ENCODE data around the gene TSEN15. TPM values are rescaled to one million over a fixed set of nuclear protein-coding genes. Genes with fewer than 3 reads are reported as not detected.
"Not testable (repeated sequence)": the region's sequence is repeated elsewhere in the genome, so short reads cannot be mapped to it uniquely, and the experiment has no call there.

TSEN15 gene
- total RNA-seq, 1 donor from 2014 or later, result 14.3 TPM

GRCh38 chr1:184044603-184045376 is 6.7 kb upstream of the TSEN15 start:
- no peaks in the 10 kb centered on the region for H3K36me3 ChIP-seq
- no peaks in the 10 kb centered on the region for H3K4me1 ChIP-seq
- H3K4me3 ChIP-seq, result no peak overlapping the region
- DNase-seq (ENCODE audit: low spot score in 2 of 2), result no peak
- TF ChIP-seq CTCF (IDR thresholded peaks at IDR 0.05), result no peak
- no peaks in the 10 kb centered on the region for H3K9me3 ChIP-seq
- H3K27me3 ChIP-seq, result no peaks in the 10 kb centered on the region
- H3K27ac ChIP-seq, result no peak overlapping the region
- intact Hi-C loops (cut with DNase I), result no loop called here

- H3K36me3 ChIP-seq; DNase-seq (ENCODE audit: low spot score in 2 of 2); H3K27ac ChIP-seq; H3K4me1 ChIP-seq; intact Hi-C loops (cut with DNase I); H3K4me3 ChIP-seq; H3K27me3 ChIP-seq; H3K9me3 ChIP-seq: not testable (repeated sequence)
Observed at GRCh38 chr1:184047541-184047940, 4.0 kb upstream of the TSEN15 start.

- Histone ChIP-seq H3K27ac (no peak overlapping the region), H3K9me3 (no peaks in the 10 kb centered on the region), H3K4me3 (no peak overlapping the region), H3K27me3 (no peaks in the 10 kb centered on the region), H3K36me3 (no peaks in the 10 kb centered on the region), H3K4me1 (peaks cover 4 to 9% of the 10 kb centered on the region in 2 donors)
- intact Hi-C loops (cut with DNase I), result no loop called here
- TF ChIP-seq CTCF (IDR thresholded peaks at IDR 0.05), result no peak
- no peak for DNase-seq (ENCODE audit: low spot score in 2 of 2)
Observed at GRCh38 chr1:184048561-184049240, 2.8 kb upstream of the TSEN15 start.

GRCh38 chr1:184049291-184049690 is 2.2 kb upstream of the TSEN15 start:
- Histone ChIP-seq H3K27me3 (no peaks in the 10 kb centered on the region), H3K9me3 (no peaks in the 10 kb centered on the region), H3K4me3 (no peak overlapping the region), H3K27ac (no peak overlapping the region), H3K36me3 (no peaks in the 10 kb centered on the region), H3K4me1 (peaks cover 4 to 9% of the 10 kb centered on the region in 2 donors)
- intact Hi-C loops (cut with DNase I), result no loop called here
- TF ChIP-seq CTCF (IDR thresholded peaks at IDR 0.05), result no peak
- no peak for DNase-seq (ENCODE audit: low spot score in 2 of 2)

- peaks cover 4 to 9% of the 10 kb centered on the region in 2 donors for H3K4me1 ChIP-seq
- no peaks in the 10 kb centered on the region for H3K9me3 ChIP-seq
- no peaks in the 10 kb centered on the region for H3K27me3 ChIP-seq
- H3K27ac ChIP-seq, result no peak overlapping the region
- no peak for TF ChIP-seq CTCF (IDR thresholded peaks at IDR 0.05)
- intact Hi-C loops (cut with DNase I), result no loop called here
- DNase-seq (ENCODE audit: low spot score in 2 of 2), result no peak
- no peaks in the 10 kb centered on the region for H3K36me3 ChIP-seq
- no peak overlapping the region for H3K4me3 ChIP-seq
Observed at GRCh38 chr1:184049836-184050468, 1.6 kb upstream of the TSEN15 start.

- no peaks in the 10 kb centered on the region for H3K36me3 ChIP-seq
- DNase-seq (ENCODE audit: low spot score in 2 of 2), result no peak
- TF ChIP-seq CTCF (IDR thresholded peaks at IDR 0.05), result no peak
- H3K27ac ChIP-seq, result peak overlapping the region; percentile 69 to 81
- H3K9me3 ChIP-seq, result no peaks in the 10 kb centered on the region
- peak overlapping the region; percentile 82 to 94 for H3K4me3 ChIP-seq
- intact Hi-C loops (cut with DNase I), result no loop called here
- peaks cover 4 to 9% of the 10 kb centered on the region in 2 donors for H3K4me1 ChIP-seq
- H3K27me3 ChIP-seq, result no peaks in the 10 kb centered on the region
Observed at GRCh38 chr1:184050636-184051035, 894 bp upstream of the TSEN15 start.
